GM13977 (cell line): Measurements from ENCODE around the gene TIMP3.
A peak's percentile ranks its signal among the peaks of the same experiment; 100 is the strongest.

Experiments
- DNase-seq: peaks from one replicate; pipeline ENCODE4 v3.0.0; 2012; ENCODE audit warnings: low spot score
- CTCF ChIP-seq: IDR thresholded peaks from 2 replicates; pipeline ENCODE4 v1.5.1; 2012; ENCODE audit warnings: mild to moderate bottlenecking, control low read depth; ENCODE audit not compliant: insufficient read depth; ENCODE audit errors: extremely low read depth, missing control alignments
- in situ Hi-C: fragments of 300-500 bp; cut with MboI; formaldehyde crosslinking; loops from one replicate; pipeline ENCODE4 v1.12.0; 2022; ENCODE audit warnings: low sequenced_read_pairs, low pct_unique_long_range_greater_than_20kb, mixed read lengths, inconsistent platforms; ENCODE audit not compliant: unreplicated experiment

The TIMP3 gene

GRCh38 chr22:32822179-32822877, 20.8 kb downstream of the TIMP3 start:
- no peak for TF ChIP-seq CTCF
- in situ Hi-C loops, result no loop called here
- no peak for DNase-seq

GRCh38 chr22:32823024-32823730, 21.7 kb downstream of the TIMP3 start:
- peak; percentile 49 for TF ChIP-seq CTCF
- in situ Hi-C loops, result no loop called here
- DNase-seq, result peak; percentile 42

- no peak for TF ChIP-seq CTCF
- in situ Hi-C loops, result no loop called here
Measured at GRCh38 chr22:32824531-32825312, 23.2 kb downstream of the TIMP3 start.

GRCh38 chr22:32826537-32826936, 25.0 kb downstream of the TIMP3 start:
- in situ Hi-C loops, result no loop called here
- no peak for TF ChIP-seq CTCF
- no peak for DNase-seq

More at GRCh38 chr22:32824531-32825312, 23.2 kb downstream of the TIMP3 start:
- DNase-seq, result no peak

GRCh38 chr22:32827049-32827602, 25.6 kb downstream of the TIMP3 start:
- DNase-seq, result no peak
- in situ Hi-C loops, result no loop called here
- no peak for TF ChIP-seq CTCF

GRCh38 chr22:32828150-32828549, 26.6 kb downstream of the TIMP3 start:
- no peak for TF ChIP-seq CTCF
- no peak for DNase-seq
- in situ Hi-C loops, result no loop called here
